HEK293 (cell line): ENCODE measurements around the gene TRMT44.

Experiments
- GLIS1 ChIP-seq: fragments of 450-650 bp; formaldehyde crosslinking; IDR thresholded peaks from 2 replicates; pipeline ENCODE4 v1.5.1; 2016; ENCODE audit warnings: missing biosample characterization, missing genetic modification characterization
- GLIS2 ChIP-seq: fragments of 450-650 bp; formaldehyde crosslinking; IDR thresholded peaks from 2 replicates; pipeline ENCODE4 v1.5.1; 2016; ENCODE audit warnings: missing biosample characterization, missing genetic modification characterization
- KLF16 ChIP-seq: fragments of 450-650 bp; formaldehyde crosslinking; IDR thresholded peaks from 2 replicates; pipeline ENCODE4 v1.5.1; 2017; ENCODE audit warnings: missing biosample characterization, missing genetic modification characterization
- KLF17 ChIP-seq: fragments of 450-650 bp; formaldehyde crosslinking; IDR thresholded peaks from 2 replicates; pipeline ENCODE4 v1.5.1; 2016; ENCODE audit warnings: missing biosample characterization, missing genetic modification characterization
- OVOL3 ChIP-seq: fragments of 450-650 bp; formaldehyde crosslinking; IDR thresholded peaks from 2 replicates; pipeline ENCODE4 v1.5.1; 2016; ENCODE audit warnings: missing biosample characterization, missing genetic modification characterization
- YY1 ChIP-seq: fragments of 450-650 bp; formaldehyde crosslinking; IDR thresholded peaks from 2 replicates; pipeline ENCODE4 v1.5.1; 2018; ENCODE audit warnings: missing biosample characterization, missing genetic modification characterization
- ZBTB17 ChIP-seq: fragments of 450-650 bp; formaldehyde crosslinking; IDR thresholded peaks from 2 replicates; pipeline ENCODE4 v1.5.1; 2016; ENCODE audit warnings: missing biosample characterization, missing genetic modification characterization
- ZBTB20 ChIP-seq: fragments of 450-650 bp; formaldehyde crosslinking; IDR thresholded peaks from 2 replicates; pipeline ENCODE4 v1.5.1; 2016; ENCODE audit warnings: missing biosample characterization, missing genetic modification characterization
- ZBTB44 ChIP-seq: fragments of 450-650 bp; IDR thresholded peaks from 2 replicates; pipeline ENCODE4 v1.5.1; 2018; ENCODE audit warnings: missing biosample characterization, mild to moderate bottlenecking, missing genetic modification characterization
- ZBTB49 ChIP-seq: fragments of 450-650 bp; formaldehyde crosslinking; IDR thresholded peaks from 2 replicates; pipeline ENCODE4 v1.5.1; 2016; ENCODE audit warnings: missing biosample characterization, missing genetic modification characterization, low read depth
- ZBTB6 ChIP-seq: fragments of 450-650 bp; formaldehyde crosslinking; IDR thresholded peaks from 2 replicates; pipeline ENCODE4 v1.5.1; 2017; ENCODE audit warnings: missing biosample characterization, missing genetic modification characterization
- ZNF157 ChIP-seq: fragments of 450-650 bp; formaldehyde crosslinking; IDR thresholded peaks from 2 replicates; pipeline ENCODE4 v1.5.1; 2016; ENCODE audit warnings: missing biosample characterization, missing genetic modification characterization
- ZNF184 ChIP-seq: fragments of 450-650 bp; IDR thresholded peaks from 2 replicates; pipeline ENCODE4 v1.5.1; 2018; ENCODE audit warnings: missing biosample characterization, mild to moderate bottlenecking, missing genetic modification characterization
- ZNF223 ChIP-seq: fragments of 450-650 bp; formaldehyde crosslinking; IDR thresholded peaks from 2 replicates; pipeline ENCODE4 v1.5.1; 2016; ENCODE audit warnings: missing biosample characterization, missing genetic modification characterization
- ZNF239 ChIP-seq: fragments of 450-650 bp; formaldehyde crosslinking; IDR thresholded peaks from 2 replicates; pipeline ENCODE4 v1.5.1; 2016; ENCODE audit warnings: missing biosample characterization, missing genetic modification characterization
- ZNF366 ChIP-seq: fragments of 450-650 bp; formaldehyde crosslinking; conservative IDR thresholded peaks from 2 replicates; pipeline ENCODE4 v1.5.1; 2016; ENCODE audit warnings: missing biosample characterization, missing genetic modification characterization
- ZNF37A ChIP-seq: fragments of 450-650 bp; IDR thresholded peaks from 2 replicates; pipeline ENCODE4 v1.5.1; 2018; ENCODE audit warnings: missing biosample characterization, missing genetic modification characterization
- ZNF423 ChIP-seq: fragments of 450-650 bp; formaldehyde crosslinking; IDR thresholded peaks from 2 replicates; pipeline ENCODE4 v1.5.1; 2016; ENCODE audit warnings: missing biosample characterization, missing genetic modification characterization
- ZNF513 ChIP-seq: fragments of 450-650 bp; IDR thresholded peaks from 2 replicates; pipeline ENCODE4 v1.5.1; 2018; ENCODE audit warnings: missing biosample characterization, missing genetic modification characterization
- ZNF558 ChIP-seq: fragments of 450-650 bp; formaldehyde crosslinking; IDR thresholded peaks from 2 replicates; pipeline ENCODE4 v1.5.1; 2016; ENCODE audit warnings: missing biosample characterization, missing genetic modification characterization
- ZNF561 ChIP-seq: fragments of 450-650 bp; IDR thresholded peaks from 2 replicates; pipeline ENCODE4 v1.5.1; 2018; ENCODE audit warnings: missing biosample characterization, missing genetic modification characterization, borderline replicate concordance
- ZNF585B ChIP-seq: fragments of 450-650 bp; formaldehyde crosslinking; IDR thresholded peaks from 2 replicates; pipeline ENCODE4 v1.5.1; 2016; ENCODE audit warnings: missing biosample characterization, missing genetic modification characterization
- ZNF610 ChIP-seq: fragments of 450-650 bp; formaldehyde crosslinking; IDR thresholded peaks from 2 replicates; pipeline ENCODE4 v1.5.1; 2016; ENCODE audit warnings: missing biosample characterization, missing genetic modification characterization, borderline replicate concordance
- ZNF621 ChIP-seq: fragments of 450-650 bp; formaldehyde crosslinking; IDR thresholded peaks from 2 replicates; pipeline ENCODE4 v1.5.1; 2017; ENCODE audit warnings: missing biosample characterization, missing genetic modification characterization
- ZNF623 ChIP-seq: fragments of 450-650 bp; formaldehyde crosslinking; IDR thresholded peaks from 2 replicates; pipeline ENCODE4 v1.5.1; 2016; ENCODE audit warnings: missing biosample characterization, missing genetic modification characterization
- ZNF639 ChIP-seq: fragments of 450-650 bp; formaldehyde crosslinking; IDR thresholded peaks from 2 replicates; pipeline ENCODE4 v1.5.1; 2016; ENCODE audit warnings: missing biosample characterization, missing genetic modification characterization
- ZNF654 ChIP-seq: fragments of 450-650 bp; formaldehyde crosslinking; IDR thresholded peaks from 2 replicates; pipeline ENCODE4 v1.5.1; 2016; ENCODE audit warnings: low read depth, missing biosample characterization, missing genetic modification characterization
- ZNF747 ChIP-seq: fragments of 450-650 bp; formaldehyde crosslinking; IDR thresholded peaks from 2 replicates; pipeline ENCODE4 v1.5.1; 2016; ENCODE audit warnings: missing biosample characterization, missing genetic modification characterization
- ZSCAN16 ChIP-seq: fragments of 450-650 bp; formaldehyde crosslinking; IDR thresholded peaks from 2 replicates; pipeline ENCODE4 v1.5.1; 2016; ENCODE audit warnings: missing biosample characterization, missing genetic modification characterization

Gene TRMT44

GRCh38 chr4:8440492-8441311, at the start of gene TRMT44, which contains the start of gene ACOX3 (continued):
- no peak for TF ChIP-seq ZNF513 (tag by site-specific recombination)
- no peak; the same call in 1 of the 2 replicates for TF ChIP-seq ZNF366 (tag by site-specific recombination)
- TF ChIP-seq ZNF37A (tag by site-specific recombination): no peak
- no peak for TF ChIP-seq ZBTB49
- no peak for TF ChIP-seq ZNF623 (tag by site-specific recombination)
- TF ChIP-seq ZNF747 (tag by site-specific recombination): no peak
- no peak for TF ChIP-seq ZNF558 (tag by site-specific recombination)
- peak; percentile 80 for TF ChIP-seq ZBTB20 (tag by site-specific recombination)
- no peak for TF ChIP-seq ZNF610 (tag by site-specific recombination)
- no peak for TF ChIP-seq ZNF184
- peak; percentile 72 for TF ChIP-seq KLF17 (tag by site-specific recombination)
- peak; percentile 57 for TF ChIP-seq KLF16 (tag by site-specific recombination)
- no peak for TF ChIP-seq ZNF654 (tag by site-specific recombination)
- no peak for TF ChIP-seq ZNF223 (tag by site-specific recombination)
- TF ChIP-seq OVOL3 (tag by site-specific recombination): no peak
- TF ChIP-seq ZNF585B (tag by site-specific recombination): no peak
- no peak for TF ChIP-seq ZBTB44 (tag by site-specific recombination)
- TF ChIP-seq ZNF423 (tag by site-specific recombination): no peak
- TF ChIP-seq GLIS2 (tag by site-specific recombination): peak; percentile 53; the same call in 1 of the 2 replicates
- TF ChIP-seq ZSCAN16 (tag by site-specific recombination): no peak
- TF ChIP-seq ZNF157: no peak
- TF ChIP-seq ZBTB6 (tag by site-specific recombination): no peak
- no peak for TF ChIP-seq ZNF239
- 0 out of 2 replicates have a peak, but pooled peaks have one; percentile 5 for TF ChIP-seq ZNF561 (tag by site-specific recombination)
- TF ChIP-seq YY1 (tag by site-specific recombination): peak; percentile 89
- peak; percentile 77; the same call in 1 of the 2 replicates for TF ChIP-seq ZNF639 (tag by site-specific recombination)
- TF ChIP-seq GLIS1: peak; percentile 64
- no peak for TF ChIP-seq ZNF621 (tag by site-specific recombination)
- peak; percentile 89 for TF ChIP-seq ZBTB17 (tag by site-specific recombination)
